T1000 (cell line): ENCODE results near the gene ABCA12.
"Not testable (repeated sequence)": the region's sequence is repeated elsewhere in the genome, so short reads cannot be mapped to it uniquely, and the experiment has no call there.

Source experiments
- DNase-seq: peaks from one replicate; lab custom pipeline; 2025; ENCODE audit warnings: mixed read lengths; lab: John Stamatoyannopoulos, UW

ABCA12 gene, protein sequence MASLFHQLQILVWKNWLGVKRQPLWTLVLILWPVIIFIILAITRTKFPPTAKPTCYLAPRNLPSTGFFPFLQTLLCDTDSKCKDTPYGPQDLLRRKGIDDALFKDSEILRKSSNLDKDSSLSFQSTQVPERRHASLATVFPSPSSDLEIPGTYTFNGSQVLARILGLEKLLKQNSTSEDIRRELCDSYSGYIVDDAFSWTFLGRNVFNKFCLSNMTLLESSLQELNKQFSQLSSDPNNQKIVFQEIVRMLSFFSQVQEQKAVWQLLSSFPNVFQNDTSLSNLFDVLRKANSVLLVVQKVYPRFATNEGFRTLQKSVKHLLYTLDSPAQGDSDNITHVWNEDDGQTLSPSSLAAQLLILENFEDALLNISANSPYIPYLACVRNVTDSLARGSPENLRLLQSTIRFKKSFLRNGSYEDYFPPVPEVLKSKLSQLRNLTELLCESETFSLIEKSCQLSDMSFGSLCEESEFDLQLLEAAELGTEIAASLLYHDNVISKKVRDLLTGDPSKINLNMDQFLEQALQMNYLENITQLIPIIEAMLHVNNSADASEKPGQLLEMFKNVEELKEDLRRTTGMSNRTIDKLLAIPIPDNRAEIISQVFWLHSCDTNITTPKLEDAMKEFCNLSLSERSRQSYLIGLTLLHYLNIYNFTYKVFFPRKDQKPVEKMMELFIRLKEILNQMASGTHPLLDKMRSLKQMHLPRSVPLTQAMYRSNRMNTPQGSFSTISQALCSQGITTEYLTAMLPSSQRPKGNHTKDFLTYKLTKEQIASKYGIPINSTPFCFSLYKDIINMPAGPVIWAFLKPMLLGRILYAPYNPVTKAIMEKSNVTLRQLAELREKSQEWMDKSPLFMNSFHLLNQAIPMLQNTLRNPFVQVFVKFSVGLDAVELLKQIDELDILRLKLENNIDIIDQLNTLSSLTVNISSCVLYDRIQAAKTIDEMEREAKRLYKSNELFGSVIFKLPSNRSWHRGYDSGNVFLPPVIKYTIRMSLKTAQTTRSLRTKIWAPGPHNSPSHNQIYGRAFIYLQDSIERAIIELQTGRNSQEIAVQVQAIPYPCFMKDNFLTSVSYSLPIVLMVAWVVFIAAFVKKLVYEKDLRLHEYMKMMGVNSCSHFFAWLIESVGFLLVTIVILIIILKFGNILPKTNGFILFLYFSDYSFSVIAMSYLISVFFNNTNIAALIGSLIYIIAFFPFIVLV (N-terminal part only)

DNA sequence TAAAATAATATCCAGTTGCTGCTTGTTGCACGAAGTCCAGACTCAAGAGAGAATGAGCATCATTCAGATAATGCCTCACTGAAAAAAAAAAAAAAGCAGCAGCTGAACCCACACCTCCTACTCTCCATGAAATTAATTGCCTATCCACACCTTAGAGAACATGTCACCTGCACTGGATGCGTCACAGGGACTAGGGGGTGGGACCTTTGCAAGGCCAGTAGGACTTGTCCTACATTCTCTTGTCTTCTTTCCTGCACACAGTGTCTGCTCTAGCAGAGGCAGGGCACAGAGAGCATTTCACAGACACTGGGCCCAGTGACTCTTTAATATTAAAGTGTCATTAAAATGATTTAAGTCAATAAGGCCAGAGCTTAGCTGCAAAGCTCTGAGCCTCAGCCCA, at the start of gene ABCA12:
ABCA12 (minus strand) TSS at position 148 of the 400 bp plus-strand sequence. CDS start 418 bp downstream, outside the sequence.
- no peak for DNase-seq

DNA sequence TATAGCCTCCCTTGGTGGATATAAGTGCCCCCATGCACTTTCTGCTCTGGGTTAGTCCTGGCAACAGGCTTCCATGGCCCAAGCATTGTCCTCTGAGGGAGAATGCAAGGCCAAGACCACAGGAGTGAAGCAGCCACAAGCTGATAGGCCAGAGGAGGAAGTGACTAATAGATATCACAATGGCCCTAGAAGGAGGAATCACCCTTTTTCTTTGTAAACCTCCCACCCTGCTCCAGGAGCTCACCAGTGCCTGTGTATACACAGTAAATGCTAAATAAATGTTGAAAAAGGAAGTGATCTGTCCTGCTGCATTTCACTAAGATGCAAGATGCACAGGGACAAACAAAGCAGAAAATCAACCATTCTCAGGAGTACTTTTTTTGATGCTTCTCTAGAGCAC, 49.7 kb upstream of the ABCA12 start:
- no peak for DNase-seq

DNA sequence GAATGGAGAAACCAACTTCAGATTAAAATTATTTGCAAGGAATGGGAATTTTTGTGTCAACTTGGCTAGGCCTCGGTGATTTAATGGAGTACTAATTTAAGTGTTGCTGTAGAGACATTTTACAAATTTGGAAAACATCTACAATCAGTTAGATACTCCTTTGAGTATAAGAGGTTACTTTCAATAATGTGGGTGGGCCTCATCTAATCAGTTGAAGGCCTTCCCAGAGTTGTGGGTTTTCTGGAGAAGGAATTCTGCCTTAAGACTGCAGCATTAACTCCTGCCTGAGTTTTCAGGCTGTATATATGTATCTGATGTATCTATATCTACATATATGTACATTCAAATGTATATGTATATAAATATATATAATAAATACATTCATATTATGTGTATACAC, 47.6 kb upstream of the ABCA12 start:
- no peak for DNase-seq

DNA sequence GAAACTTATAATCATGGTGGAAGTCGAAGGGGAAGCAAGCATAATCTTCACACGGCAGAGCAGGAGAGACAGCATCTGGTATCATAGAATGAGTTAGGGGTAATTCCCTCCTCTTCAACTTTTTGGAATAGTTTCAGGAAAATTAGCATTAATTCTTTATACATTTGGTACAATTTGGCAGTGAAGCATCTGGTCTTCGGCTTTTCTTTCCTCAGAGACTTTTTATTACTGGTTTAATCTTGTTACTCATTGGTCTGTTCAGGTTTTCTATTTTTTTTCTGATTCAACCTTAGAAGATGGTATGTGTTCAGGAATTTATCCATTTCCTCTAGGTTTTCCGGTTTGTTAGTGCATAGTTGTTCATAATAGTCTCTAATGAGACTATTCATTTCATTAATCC, 39.7 kb upstream of the ABCA12 start:
- no peak for DNase-seq

DNA sequence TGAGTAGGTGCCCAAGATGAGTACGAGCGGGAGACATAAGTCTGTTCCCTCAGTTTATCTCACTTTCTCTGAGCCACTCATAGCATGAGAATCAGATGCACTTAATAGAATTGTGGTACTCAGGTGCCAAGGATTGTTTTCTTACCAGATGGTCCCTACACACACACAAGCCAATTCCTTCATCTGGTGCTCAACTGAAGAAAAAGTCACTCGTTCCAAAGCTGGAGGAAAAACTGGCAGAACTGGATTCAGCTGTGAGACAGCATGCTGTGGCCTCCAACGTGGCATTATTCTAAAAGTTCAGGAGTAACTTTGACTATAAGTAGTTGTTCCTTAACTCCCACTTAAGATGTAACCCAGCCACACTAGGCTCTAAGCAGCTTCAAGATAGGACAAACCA, 33.4 kb upstream of the ABCA12 start:
- no peak for DNase-seq

DNA sequence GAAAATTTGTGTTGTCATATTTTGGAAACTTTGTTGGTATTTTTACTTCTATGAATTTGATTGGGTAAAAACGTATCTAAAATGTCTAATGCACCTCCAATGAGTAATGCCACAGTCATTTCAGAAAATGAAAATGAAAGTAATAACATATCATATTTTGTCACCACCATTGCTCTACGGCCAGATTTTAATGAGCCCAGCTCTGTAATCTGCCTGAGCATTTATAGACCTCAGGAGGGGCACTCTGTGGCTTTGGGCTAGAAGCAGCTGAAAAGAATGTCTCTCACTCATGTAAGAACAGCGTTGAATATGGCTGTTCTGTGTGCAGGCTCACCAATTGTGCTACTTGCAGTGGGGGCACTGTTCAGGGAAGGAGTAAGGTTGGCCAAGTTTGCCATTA, 32.7 kb upstream of the ABCA12 start:
- no peak for DNase-seq

DNA sequence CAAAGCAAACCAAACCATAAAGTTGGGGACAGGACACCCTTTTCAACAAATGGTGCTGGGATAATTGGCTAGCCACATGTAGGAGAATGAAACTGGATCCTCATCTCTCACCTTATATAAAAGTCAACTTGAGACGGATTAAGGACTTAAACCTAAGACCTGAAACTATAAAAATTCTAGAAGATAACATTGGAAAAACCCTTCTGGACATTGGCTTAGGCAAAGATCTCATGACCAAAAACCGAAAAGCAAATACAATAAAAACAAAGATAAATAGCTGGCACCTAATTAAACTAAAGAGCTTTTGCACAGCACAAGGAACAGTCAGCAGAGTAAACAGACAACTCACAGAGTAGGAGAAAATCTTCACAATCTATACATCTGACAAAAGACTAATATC, 28.1 kb upstream of the ABCA12 start:
- not testable (repeated sequence) for DNase-seq

DNA sequence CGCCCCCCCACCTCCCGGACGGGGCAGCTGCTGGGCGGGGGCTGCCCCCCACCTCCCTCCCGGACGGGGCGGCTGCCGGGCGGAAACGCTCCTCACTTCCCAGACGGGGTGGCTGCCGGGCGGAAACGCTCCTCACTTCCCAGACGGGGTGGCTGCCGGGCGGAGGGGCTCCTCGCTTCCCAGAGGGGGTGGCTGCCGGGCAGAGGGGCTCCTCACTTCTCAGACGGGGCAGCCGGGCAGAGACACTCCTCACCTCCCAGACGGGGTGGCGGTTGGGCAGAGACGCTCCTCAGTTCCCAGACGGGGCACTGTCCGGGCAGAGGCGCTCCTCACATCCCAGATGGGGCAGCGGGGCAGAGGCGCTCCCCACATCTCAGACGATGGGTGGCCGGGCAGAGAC, 24.9 kb upstream of the ABCA12 start:
- DNase-seq: not testable (repeated sequence)

DNA sequence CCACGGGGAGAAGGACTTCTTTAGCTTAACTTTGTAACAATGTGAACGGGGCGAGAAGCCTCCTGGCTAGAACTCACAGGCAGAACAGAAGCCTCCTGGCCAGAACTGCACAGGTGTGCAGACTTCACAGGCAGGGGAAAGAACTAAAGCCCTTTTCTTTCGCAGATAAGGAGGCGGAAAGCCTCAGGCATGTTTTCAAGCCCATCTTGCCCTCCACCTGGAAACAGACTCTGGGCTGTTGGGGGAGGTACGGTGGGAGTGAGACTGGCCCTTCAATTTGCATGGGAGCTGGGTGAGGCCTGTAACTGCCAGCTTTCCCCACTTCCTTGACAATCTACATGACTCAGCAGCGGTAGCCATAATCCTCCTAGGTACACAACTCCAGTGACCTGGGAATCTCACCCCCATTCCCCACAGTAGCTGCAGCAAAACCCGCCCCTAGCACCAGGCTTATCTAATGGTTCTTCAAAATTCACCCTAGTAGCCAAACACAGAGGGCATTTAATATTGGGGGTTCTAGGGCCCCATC, 22.9 kb upstream of the ABCA12 start:
- DNase-seq: no peak

DNA sequence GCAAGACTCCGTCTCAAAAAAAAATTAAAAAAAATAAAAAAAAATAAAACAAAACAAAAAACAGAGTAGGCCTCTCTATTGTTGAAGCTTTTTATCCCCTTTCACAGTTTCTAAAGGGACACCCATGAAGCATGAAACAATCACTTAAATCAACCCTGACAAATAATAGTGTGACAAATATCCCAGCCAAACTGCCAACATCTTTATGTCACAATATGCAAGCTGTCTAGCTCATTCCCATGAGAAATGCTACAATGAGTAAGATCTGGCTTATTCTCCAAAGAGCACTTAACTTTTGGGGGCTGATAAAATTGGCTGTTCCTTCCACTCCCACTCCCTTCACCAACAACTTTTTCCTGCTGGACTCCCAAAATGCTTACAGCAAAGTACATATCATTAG, 21.7 kb upstream of the ABCA12 start:
- no peak for DNase-seq

DNA sequence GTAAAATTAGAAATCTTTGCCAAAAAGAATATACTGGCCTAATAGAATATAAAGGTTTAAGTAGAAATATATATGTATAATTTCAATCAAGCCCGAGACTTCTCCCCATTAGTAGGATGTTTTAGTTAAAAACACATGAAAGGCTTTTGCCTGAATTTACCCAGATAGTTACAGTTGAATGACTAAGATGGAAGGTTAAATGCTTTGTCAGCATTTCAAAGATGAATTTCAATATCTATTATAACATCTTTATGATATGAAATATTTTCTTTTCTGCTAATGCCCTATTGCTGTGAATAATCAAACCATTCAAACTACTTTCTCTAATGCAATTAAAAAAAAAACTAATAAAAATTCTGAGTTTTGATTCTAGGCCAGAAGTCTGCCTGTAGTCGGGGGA, 18.0 kb upstream of the ABCA12 start:
- DNase-seq: no peak

DNA sequence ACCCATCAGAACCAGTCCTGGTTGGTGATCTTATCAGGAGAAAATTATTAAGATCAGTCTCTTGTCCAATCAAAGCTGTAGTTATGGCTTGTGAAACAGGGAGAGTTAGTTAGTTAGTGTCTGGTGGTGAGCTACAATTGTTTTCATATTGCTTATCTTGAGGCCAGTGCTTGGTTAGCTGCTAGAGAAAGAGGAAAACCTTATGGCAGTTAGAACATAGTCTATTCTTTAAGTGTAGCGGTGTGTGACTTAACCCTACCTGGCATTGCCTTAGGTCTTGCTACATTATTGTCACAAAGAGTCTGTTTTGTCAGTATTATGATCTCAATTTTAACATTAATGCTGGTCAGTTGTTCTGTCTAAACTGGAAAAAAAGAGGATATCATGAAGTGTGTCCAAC, 11.5 kb upstream of the ABCA12 start:
- no peak for DNase-seq

DNA sequence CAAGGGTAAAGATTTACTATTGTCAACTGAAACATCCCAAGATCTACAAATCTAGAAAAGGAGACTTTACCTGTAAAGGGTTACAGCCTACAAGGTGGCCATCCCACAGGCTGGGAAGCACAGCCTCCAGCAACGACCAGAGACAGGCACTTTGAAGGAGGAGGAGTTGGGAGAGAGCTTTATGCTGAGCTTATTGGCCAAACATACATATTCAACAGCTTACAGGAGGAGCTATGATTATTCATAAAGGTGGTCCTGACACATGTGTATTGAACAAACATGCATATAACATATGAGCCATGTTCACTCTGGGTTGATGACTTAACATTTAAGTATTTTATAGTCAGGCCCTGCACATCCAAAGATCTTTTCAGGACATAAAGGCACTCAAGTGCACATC, 11.1 kb upstream of the ABCA12 start:
- DNase-seq: no peak

DNA sequence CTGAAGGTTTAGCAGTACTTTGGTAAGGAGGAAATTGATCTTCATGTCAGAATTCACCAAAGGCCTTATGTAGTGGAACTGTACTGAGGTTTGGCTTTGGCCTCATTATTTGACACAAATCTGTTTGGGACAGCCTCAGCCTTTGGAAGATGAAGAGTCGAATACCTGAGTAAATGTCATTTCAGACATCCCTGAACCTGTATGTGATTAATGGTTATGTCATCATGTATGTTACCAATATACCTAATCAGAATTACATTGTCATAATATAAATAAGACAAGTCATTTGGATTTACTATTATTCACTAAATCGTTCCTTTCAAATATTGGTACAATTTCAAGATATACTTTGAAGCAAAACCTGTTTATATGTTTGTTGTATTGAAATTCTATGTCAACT, 10.6 kb upstream of the ABCA12 start:
- DNase-seq: no peak

DNA sequence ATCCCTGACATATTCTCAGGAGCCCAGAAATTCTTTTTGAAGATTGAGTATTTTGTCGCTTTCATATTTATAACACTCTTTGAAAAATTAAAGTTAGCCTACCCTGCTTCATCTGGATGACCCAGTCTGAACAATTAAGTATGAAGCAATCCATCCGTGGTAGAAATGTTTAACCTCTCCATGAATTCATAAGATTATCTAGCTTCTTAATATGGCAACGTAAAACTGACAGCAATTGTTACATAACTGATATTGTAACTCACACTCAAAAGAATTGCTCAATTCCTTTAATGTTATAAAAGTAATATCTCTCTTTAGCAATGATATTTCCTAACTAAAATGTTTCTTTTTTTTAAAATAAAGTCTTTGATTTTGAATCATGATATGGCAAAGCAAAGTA, 7.2 kb upstream of the ABCA12 start:
- DNase-seq: no peak

DNA sequence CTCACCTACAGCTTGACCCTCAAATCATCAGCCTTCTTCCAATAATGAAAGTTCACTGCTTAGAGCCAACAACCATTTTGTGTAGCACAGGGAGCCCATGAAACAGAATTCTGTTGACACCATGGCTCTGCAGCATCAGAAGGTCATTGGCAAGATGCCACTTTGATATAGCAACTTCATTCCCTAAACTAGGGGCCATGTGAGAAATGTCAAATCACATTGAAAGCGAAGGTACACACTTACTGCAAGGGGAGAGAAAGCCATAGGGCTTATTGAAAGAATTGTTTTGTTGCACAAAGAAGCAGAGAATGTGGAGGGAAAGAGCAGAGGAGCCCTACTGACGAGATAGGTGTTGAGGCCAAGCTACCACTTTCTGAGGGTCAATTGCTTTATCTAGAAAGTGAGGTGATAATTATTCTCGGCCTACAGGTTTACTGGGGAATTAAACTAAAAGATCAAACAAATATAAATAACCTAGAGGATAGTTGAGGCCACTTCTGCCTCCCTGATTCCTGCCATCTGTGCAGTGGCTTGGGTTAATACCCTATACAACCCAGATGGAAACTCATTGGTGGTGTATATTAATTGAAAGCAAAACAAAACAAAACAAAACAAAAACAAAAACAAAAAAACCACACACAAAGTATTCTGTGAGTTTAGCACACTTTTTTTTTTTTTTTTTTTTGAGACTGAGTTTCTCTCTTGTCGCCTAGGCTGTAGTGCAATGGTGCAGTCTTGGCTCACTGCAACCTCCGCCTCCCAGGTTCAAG, 5.9 kb upstream of the ABCA12 start:
- DNase-seq: no peak

DNA sequence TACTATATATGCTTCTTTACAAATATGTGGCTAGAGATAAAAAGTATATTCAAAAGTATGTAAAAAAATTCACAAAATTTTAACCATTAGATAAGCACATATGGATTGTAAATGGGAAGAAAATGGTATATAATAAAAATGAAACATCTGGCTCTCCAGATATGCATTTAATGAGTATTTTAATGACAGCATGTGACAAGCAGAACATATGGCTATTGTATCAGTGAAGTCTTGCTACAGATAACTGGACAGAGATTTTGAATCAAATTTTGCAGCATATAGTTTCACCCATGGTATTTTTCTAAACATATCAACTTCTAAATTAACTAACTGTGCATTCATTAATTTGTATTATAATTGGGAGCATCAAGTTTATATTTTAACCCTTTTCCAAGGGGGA, 5.0 kb upstream of the ABCA12 start:
- DNase-seq: no peak

DNA sequence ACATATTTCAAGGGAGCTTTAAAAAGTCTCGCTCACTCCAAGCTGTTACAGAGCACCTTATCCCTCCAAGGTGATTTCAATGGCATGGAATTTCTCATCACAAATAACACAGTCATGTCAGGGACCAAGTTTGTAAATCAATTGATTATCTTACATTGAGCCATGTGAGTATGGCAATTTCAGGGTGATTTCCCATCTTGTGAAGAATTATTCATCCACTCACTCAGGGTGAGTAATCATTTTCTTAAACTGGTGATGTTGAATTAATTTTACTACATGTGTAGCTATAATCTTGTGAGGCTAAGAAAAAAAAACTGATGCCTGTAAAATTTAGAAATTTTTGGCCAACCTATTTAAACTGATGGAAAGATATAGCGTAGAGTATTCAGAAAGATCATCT, 3.3 kb upstream of the ABCA12 start:
- DNase-seq: no peak

DNA sequence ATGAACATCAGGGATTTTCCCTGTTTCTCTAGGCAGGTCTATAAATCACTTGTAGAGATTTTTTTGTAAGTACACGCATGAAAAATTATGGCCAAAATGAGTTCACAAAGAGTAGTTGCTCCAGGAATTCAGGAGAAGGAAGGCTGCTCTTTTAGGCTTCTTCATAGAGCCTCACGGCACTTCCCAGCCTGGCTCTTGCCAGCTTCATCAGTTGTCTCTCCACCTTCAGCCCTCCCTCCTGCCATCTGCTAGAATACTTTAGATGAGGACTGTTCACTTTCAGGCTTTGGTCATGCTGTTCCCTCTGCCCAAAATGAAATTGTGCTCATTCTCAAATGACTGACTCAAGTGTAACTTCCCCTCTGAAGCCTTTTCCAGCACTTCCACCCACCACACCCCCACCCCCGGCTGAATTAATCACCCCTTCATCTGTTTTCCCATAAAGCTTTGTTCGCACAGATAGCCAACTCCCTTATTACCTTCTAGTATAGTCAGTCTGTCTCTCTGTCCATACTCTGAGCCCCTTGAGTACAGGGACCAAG, 1.8 kb upstream of the ABCA12 start:
- no peak for DNase-seq

DNA sequence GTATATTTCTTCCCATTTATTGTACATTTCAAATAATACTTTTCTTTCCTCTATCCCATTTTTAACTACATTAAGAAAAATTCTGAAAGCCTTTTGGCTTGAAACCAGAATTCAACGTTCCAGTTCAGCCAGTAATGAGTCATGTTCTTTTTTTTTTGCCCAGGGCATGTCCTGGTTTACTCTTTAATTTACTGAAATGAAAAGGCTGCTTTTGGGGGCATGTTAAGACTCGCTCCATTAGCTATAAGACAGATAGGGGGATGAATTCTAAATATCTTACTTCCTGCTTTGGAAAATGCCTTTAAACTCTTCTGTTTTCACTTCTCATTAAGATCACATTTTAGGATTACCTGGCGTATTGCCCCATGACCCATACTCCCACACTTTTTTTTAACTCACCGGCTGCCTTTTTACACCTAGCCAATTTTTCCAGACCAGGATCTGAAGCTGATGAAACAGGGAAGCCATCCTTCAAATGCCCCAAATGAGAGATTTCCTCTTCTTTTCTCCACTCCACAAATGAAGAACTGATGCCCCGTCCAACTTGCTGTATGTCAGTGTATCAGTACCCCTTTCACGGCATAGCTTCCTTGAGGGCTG, 585 bp downstream of the ABCA12 start:
- no peak for DNase-seq

DNA sequence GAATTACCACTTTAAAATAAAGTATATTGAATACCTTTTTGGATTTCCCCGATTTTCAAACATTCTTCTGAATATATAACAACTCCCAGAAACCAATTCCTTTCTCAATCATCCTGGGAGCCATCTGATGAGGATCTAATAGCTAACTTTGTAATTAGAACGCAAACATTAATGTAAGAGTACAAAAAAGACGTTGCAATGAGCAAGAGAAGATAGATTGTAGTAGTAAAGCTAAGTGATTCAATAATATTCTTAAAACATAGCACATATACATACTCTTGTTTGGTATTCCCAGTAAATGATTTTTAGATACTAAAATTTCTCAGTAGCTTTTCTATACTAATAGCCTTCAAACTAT, 1.1 kb downstream of the ABCA12 start:
- DNase-seq: no peak
